ENCODE measurements around the gene SLC10A7. TPM values are rescaled to one million over a fixed set of nuclear protein-coding genes. Genes with fewer than 3 reads are reported as not detected.

Gene SLC10A7
- total RNA-seq, 4 donors from 2014 or later = 5.6 to 12.8 (median 6.8) TPM

DNA sequence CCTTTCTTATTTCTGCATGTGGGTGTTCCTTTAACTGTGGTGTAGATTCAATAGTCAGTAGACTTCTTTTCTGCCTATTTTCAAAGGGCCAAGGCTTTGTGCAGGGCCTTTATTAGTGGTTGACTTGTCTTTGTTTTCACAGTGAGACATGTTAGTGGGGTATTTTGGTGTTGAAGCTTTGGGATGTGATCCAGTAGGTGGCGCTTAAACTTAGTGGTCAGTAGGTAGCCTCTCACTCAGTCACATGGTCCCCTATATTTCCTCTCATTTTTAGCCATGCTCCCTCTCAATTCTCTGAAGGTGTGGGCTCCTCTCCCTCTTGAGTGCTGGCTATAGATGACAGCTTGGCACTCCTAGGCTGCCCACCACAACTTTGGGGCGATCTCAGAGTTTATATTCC lies 23.4 kb upstream of the SLC10A7 start:
- ATAC-seq = no peak
- WGBS, 2 donors (ENCODE audit: low coverage in 1 of 2) = 33% methylated on average over 1 of the region's 2 CpGs; no CpG with 5 or more reads in 1 of the 2 donors

DNA sequence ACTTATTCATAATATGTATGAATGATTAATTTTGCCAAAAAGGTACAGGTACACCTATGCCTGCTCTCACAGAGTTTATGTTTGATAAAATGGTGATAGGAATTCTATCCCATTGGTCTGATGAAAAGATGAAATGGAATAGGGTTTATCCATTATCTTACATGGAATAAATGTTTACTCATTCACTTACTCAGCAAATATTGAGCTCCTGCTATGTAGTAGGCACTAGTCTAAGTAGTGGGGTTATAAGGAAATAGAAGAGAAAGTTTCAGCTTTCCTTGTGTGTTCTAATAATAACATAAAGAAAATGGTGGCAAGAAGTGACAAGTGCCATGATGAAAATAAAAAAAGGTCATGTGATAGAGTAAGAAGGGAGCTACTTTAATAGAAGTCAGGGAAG lies 12.4 kb upstream of the SLC10A7 start:
- Histone ChIP-seq H3K27ac (no peak overlapping the region), H3K9me3 (peaks cover 0 to 9% (median 0%) of the 10 kb centered on the region in 3 donors), H3K36me3 (no peaks in the 10 kb centered on the region), H3K4me1 (no peaks in the 10 kb centered on the region), H3K4me3 (no peak overlapping the region), H3K27me3 (no peaks in the 10 kb centered on the region)
- ATAC-seq = no peak
- TF ChIP-seq POLR2A (IDR thresholded peaks at IDR 0.05) (no peak), POLR2AphosphoS5 (IDR thresholded peaks at IDR 0.05) (no peak), EP300 (IDR thresholded peaks at IDR 0.05) (no peak)
- TF ChIP-seq, protein P1, sequence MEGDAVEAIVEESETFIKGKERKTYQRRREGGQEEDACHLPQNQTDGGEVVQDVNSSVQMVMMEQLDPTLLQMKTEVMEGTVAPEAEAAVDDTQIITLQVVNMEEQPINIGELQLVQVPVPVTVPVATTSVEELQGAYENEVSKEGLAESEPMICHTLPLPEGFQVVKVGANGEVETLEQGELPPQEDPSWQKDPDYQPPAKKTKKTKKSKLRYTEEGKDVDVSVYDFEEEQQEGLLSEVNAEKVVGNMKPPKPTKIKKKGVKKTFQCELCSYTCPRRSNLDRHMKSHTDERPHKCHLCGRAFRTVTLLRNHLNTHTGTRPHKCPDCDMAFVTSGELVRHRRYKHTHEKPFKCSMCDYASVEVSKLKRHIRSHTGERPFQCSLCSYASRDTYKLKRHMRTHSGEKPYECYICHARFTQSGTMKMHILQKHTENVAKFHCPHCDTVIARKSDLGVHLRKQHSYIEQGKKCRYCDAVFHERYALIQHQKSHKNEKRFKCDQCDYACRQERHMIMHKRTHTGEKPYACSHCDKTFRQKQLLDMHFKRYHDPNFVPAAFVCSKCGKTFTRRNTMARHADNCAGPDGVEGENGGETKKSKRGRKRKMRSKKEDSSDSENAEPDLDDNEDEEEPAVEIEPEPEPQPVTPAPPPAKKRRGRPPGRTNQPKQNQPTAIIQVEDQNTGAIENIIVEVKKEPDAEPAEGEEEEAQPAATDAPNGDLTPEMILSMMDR (IDR thresholded peaks at IDR 0.05) = no peak

More for the DNA sequence above, 23.4 kb upstream of the SLC10A7 start:
- H3K9me3 ChIP-seq = peaks cover 0 to 17% (median 0%) of the 10 kb centered on the region in 3 donors
- H3K4me1 ChIP-seq = no peaks in the 10 kb centered on the region
- TF ChIP-seq POLR2AphosphoS5 (IDR thresholded peaks at IDR 0.05) (no peak), POLR2A (IDR thresholded peaks at IDR 0.05) (no peak), EP300 (IDR thresholded peaks at IDR 0.05) (no peak)
- TF ChIP-seq, protein P1 (IDR thresholded peaks at IDR 0.05) = no peak
- no peaks in the 10 kb centered on the region for H3K36me3 ChIP-seq
- no peak overlapping the region for H3K4me3 ChIP-seq
- H3K27ac ChIP-seq = no peak overlapping the region
- no peaks in the 10 kb centered on the region for H3K27me3 ChIP-seq

DNA sequence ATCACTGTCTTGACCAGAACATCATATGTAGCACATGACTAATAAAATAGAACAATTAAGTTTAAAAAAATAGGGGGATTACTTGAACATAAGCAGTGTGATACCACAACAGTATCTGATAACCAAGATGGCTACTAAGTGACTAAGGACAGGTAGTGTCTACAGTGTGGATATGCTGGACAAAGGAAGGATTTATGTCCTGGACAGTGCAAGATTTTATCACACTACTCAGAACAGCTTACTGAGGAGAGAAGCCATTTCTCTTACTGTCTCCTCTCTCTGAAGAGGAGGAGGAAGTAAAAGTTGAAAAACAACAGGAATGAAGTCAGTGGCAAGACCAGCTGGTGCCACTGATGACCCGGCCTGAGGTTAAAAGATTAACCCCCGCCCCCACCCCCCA lies 4.0 kb upstream of the SLC10A7 start:
- Histone ChIP-seq H3K4me1 (peaks cover 0 to 11% (median 0%) of the 10 kb centered on the region in 3 donors), H3K4me3 (no peak overlapping the region), H3K27ac (no peak overlapping the region), H3K9me3 (no peaks in the 10 kb centered on the region), H3K36me3 (no peaks in the 10 kb centered on the region), H3K27me3 (no peaks in the 10 kb centered on the region)
- 20% methylated on average over 1 of the region's 2 CpGs; no CpG with 5 or more reads in 1 of the 2 donors for WGBS, 2 donors (ENCODE audit: low coverage in 1 of 2)
- ATAC-seq = no peak
- TF ChIP-seq, protein P1 (IDR thresholded peaks at IDR 0.05) = no peak
- no peak for TF ChIP-seq EP300 (IDR thresholded peaks at IDR 0.05)
- no peak for TF ChIP-seq POLR2AphosphoS5 (IDR thresholded peaks at IDR 0.05)
- no peak for TF ChIP-seq POLR2A (IDR thresholded peaks at IDR 0.05)

DNA sequence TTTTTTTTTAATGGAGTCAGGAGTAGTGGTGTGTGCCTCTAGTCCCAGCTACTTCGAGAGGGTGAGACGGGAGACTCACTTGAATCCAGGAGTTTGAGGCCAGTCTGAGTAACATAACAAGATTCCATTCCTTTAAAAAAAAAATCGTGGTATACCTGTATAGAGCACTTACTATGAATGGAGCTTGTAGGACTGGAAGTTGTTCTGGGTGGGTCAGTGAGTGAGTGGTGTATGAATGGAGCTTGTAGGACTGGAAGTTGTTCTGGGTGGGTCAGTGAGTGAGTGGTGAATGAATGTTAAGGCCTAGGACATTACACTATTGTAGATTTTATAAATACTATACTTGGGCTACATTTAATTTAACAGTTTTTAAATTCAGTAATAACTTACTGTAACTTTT lies 2.9 kb upstream of the SLC10A7 start:
- H3K9me3 ChIP-seq = no peaks in the 10 kb centered on the region
- H3K27me3 ChIP-seq = no peaks in the 10 kb centered on the region
- H3K4me3 ChIP-seq = no peak overlapping the region
- H3K36me3 ChIP-seq = no peaks in the 10 kb centered on the region
- TF ChIP-seq POLR2A (IDR thresholded peaks at IDR 0.05) = no peak
- TF ChIP-seq, protein P1 (IDR thresholded peaks at IDR 0.05) = no peak
- TF ChIP-seq POLR2AphosphoS5 (IDR thresholded peaks at IDR 0.05) = no peak
- H3K27ac ChIP-seq = no peak overlapping the region
- ATAC-seq = no peak
- H3K4me1 ChIP-seq = peaks cover 0 to 21% (median 0%) of the 10 kb centered on the region in 3 donors
- WGBS, 2 donors (ENCODE audit: low coverage in 1 of 2) = 82 to 84% methylated on average over 3 of the region's 3 CpGs

DNA sequence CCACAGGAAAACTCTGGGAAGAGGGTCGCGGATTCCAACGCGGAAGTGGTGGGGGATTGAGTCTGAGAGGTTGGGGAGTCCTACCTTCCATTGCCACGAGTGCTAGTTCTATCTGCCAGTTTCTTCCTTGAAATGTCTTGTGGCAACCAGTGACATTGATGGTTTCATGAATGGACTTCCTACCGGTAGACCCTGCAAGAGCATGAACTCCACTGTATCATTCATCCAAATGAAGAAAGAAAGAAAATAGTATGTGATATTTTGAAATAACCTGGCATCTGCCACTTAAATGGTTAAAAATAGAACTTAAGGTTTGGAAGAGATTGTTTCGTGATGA lies 1.1 kb upstream of the SLC10A7 start:
- no peak for ATAC-seq
- Histone ChIP-seq H3K9me3 (no peaks in the 10 kb centered on the region), H3K4me3 (peak overlapping the region; percentile 80 to 82), H3K27me3 (no peaks in the 10 kb centered on the region), H3K4me1 (peaks cover 0 to 26% (median 0%) of the 10 kb centered on the region in 3 donors), H3K27ac (peak overlapping the region in 3 of 4 donors; percentile 79 to 87 (median 81)), H3K36me3 (no peaks in the 10 kb centered on the region)
- TF ChIP-seq, protein P1 (IDR thresholded peaks at IDR 0.05) = no peak
- TF ChIP-seq POLR2A (IDR thresholded peaks at IDR 0.05) (no peak), POLR2AphosphoS5 (IDR thresholded peaks at IDR 0.05) (no peak), EP300 (IDR thresholded peaks at IDR 0.05) (no peak)
- 0 to 2% methylated on average over 5 to 7 of the region's 7 CpGs for WGBS, 2 donors (ENCODE audit: low coverage in 1 of 2)
